GM12873 (cell line): ENCODE measurements around the gene MAP2K1.
A peak's percentile ranks its signal among the peaks of the same experiment; 100 is the strongest.

ENCODE experiments used
- TF ChIP-seq, protein P1 (sequence below): IDR thresholded peaks from 2 replicates; pipeline ENCODE4 v1.5.1; 2012; ENCODE audit warnings: low read depth, mild to moderate bottlenecking, moderate library complexity, low read length, control low read depth; ENCODE audit not compliant: insufficient read depth; ENCODE audit errors: missing control alignments

The MAP2K1 gene

DNA sequence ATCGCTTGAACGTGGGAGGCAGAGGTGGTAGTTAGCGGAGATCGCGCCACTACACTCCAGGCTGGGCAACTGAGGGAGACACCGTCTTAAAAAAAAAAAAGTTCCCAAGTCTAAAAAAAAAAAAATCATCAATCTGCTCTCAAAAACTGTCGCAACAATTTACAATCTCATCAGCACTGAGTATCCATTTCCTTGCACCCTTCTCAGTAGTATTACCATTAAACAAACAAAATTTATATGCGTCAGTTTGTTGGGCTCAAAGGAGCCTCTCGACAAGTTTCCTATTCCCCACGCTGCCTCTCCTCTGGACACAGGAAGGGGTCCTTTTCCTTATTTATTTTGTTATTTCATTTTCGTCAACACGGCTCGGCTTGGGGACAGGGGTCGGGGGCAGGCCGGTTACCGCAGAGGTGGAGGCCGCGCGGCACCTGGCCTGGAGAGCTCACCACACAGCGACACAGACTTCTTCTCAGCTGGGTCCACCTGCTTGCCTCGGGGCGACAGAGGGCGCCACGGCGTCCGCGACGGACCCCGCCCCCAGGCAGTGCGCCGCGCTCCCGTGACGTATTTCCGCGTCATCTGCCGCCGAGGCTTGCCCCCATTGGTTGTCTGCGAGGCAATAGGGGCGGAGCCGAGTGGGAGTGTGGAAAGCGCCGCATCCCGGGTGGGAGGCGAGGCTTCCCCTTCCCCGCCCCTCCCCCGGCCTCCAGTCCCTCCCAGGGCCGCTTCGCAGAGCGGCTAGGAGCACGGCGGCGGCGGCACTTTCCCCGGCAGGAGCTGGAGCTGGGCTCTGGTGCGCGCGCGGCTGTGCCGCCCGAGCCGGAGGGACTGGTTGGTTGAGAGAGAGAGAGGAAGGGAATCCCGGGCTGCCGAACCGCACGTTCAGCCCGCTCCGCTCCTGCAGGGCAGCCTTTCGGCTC lies at the start of gene MAP2K1:
Gene MAP2K1 (plus strand): TSS at position 709 of the 920 bp plus-strand sequence. CDS start 436 bp downstream, outside the sequence.
- TF ChIP-seq, protein P1, sequence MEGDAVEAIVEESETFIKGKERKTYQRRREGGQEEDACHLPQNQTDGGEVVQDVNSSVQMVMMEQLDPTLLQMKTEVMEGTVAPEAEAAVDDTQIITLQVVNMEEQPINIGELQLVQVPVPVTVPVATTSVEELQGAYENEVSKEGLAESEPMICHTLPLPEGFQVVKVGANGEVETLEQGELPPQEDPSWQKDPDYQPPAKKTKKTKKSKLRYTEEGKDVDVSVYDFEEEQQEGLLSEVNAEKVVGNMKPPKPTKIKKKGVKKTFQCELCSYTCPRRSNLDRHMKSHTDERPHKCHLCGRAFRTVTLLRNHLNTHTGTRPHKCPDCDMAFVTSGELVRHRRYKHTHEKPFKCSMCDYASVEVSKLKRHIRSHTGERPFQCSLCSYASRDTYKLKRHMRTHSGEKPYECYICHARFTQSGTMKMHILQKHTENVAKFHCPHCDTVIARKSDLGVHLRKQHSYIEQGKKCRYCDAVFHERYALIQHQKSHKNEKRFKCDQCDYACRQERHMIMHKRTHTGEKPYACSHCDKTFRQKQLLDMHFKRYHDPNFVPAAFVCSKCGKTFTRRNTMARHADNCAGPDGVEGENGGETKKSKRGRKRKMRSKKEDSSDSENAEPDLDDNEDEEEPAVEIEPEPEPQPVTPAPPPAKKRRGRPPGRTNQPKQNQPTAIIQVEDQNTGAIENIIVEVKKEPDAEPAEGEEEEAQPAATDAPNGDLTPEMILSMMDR: peak; percentile 77

GRCh38 chr15:66356077-66356358 lies 30.7 kb upstream of the MAP2K1 start:
- TF ChIP-seq, protein P1: no peak

DNA sequence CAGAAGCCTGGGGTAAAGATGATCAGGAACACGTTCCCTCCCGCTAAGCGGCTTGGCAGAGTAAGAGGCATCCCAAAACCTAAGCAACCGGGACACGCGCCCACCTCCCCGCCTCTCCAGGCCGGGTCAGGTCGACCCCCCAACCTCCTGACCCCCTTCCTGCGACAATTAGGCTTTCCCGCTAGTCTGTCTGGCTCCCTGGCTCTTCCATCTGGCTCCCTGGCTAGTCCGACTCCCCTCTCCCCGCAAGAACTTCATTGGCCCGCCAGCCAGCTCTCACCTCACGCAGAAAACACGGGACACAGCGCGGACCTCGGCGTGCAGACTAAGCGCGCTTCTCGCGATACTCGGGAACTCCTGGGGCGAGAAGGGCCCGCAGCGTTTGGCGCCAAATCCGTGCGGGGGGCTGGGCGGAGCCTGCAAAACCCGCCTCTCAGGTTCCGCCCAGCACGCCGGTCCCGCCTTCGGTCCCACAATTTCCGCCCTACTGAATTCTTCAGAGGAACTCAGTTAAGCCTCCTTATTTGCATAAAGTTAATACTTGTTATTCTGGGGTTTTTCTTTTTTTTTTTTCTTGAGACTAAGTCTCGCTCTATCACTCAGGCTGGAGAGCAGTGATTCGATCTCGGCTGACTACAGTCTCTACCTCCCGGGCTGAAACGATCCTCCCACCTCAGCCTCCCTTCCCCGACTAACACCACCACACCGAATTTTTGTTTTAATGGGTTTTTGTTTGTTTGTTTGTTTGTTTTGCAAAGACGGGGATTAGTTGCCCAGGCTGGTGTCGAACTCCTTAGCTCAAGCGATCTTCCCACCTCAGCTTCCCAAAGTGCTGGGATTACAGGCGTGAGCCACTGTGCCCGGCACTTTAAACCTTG lies 30.1 kb upstream of the MAP2K1 start, which contains the start of gene TIPIN:
Gene TIPIN (minus strand): TSS at position 327 of the 878 bp plus-strand sequence. CDS start 3,738 bp downstream, outside the sequence.
- TF ChIP-seq, protein P1: no peak

- TF ChIP-seq, protein P1: no peak
Measured at GRCh38 chr15:66359740-66360139, 27.0 kb upstream of the MAP2K1 start.

- TF ChIP-seq, protein P1: no peak
Measured at GRCh38 chr15:66362776-66363175, 23.9 kb upstream of the MAP2K1 start.

DNA sequence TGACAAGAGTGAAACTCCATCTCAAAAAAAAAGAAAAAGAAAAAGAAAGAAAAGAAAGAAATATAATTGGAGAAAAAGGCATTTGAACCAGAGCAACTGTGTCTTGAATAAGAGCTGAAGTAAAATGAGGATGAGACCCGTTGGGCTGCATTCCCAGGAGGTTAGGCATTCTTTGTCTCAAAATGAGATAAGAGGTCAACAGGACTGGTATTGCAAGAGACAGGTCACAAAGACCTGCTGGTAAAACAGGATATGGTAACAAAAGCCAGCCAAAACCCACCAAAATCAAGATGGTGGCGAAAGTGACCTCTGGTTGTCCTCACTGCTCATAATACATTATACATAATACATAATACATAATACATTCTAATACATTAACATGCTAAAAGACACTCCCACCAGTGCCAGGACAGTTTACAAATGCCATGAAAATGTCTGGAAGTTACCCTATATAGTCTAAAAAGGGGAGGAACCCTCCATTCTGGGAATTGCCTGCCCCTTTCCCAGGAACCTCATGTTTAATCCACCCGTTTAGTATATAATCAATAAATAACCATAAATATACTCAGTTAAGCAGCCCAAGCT lies 21.7 kb upstream of the MAP2K1 start:
- TF ChIP-seq, protein P1: no peak
